ENCODE data around the gene SPOUT1.
A peak's percentile ranks its signal among the peaks of the same experiment; 100 is the strongest.
"Not testable (repeated sequence)": the region's sequence is repeated elsewhere in the genome, so short reads cannot be mapped to it uniquely, and the experiment has no call there.

The SPOUT1 gene

GRCh38 chr9:128846680-128847030 is 17.1 kb upstream of the SPOUT1 start:
- H3K27ac Mint-ChIP-seq = no peak overlapping the region
- H3K27me3 Mint-ChIP-seq (ENCODE audit: low read depth) = no peaks in the 10 kb centered on the region
- H3K36me3 Mint-ChIP-seq (ENCODE audit: low read depth) = peaks cover 26% of the 10 kb centered on the region
- peaks cover 26% of the 10 kb centered on the region for H3K9me3 Mint-ChIP-seq
- H3K4me1 Mint-ChIP-seq (ENCODE audit: low read depth) = no peaks in the 10 kb centered on the region
- no peak overlapping the region for H3K4me3 Mint-ChIP-seq
- DNase-seq (ENCODE audit: low spot score) = no peak

GRCh38 chr9:128845186-128845931 is 15.8 kb upstream of the SPOUT1 start:
- H3K36me3 Mint-ChIP-seq (ENCODE audit: low read depth) = peaks cover 15% of the 10 kb centered on the region

GRCh38 chr9:128843171-128843570 is 13.6 kb upstream of the SPOUT1 start:
- DNase-seq (ENCODE audit: low spot score); H3K4me1 Mint-ChIP-seq (ENCODE audit: low read depth); H3K27ac Mint-ChIP-seq; H3K4me3 Mint-ChIP-seq; H3K27me3 Mint-ChIP-seq (ENCODE audit: low read depth); H3K9me3 Mint-ChIP-seq: not testable (repeated sequence)
- H3K36me3 Mint-ChIP-seq (ENCODE audit: low read depth) = peaks cover 13% of the 10 kb centered on the region

More at GRCh38 chr9:128845186-128845931, 15.8 kb upstream of the SPOUT1 start:
- DNase-seq (ENCODE audit: low spot score) = no peak
- no peaks in the 10 kb centered on the region for H3K27me3 Mint-ChIP-seq (ENCODE audit: low read depth)
- H3K9me3 Mint-ChIP-seq = peaks cover 13% of the 10 kb centered on the region
- no peaks in the 10 kb centered on the region for H3K4me1 Mint-ChIP-seq (ENCODE audit: low read depth)
- no peak overlapping the region for H3K4me3 Mint-ChIP-seq
- H3K27ac Mint-ChIP-seq = no peak overlapping the region

- H3K4me1 Mint-ChIP-seq (ENCODE audit: low read depth) = no peaks in the 10 kb centered on the region
- no peaks in the 10 kb centered on the region for H3K9me3 Mint-ChIP-seq
- no peak overlapping the region for H3K27ac Mint-ChIP-seq
- no peak for DNase-seq (ENCODE audit: low spot score)
- no peak overlapping the region for H3K4me3 Mint-ChIP-seq
- peaks cover 8% of the 10 kb centered on the region for H3K36me3 Mint-ChIP-seq (ENCODE audit: low read depth)
- no peaks in the 10 kb centered on the region for H3K27me3 Mint-ChIP-seq (ENCODE audit: low read depth)
Observed at GRCh38 chr9:128841694-128842492, 12.3 kb upstream of the SPOUT1 start.

- no peak overlapping the region for H3K27ac Mint-ChIP-seq
- H3K27me3 Mint-ChIP-seq (ENCODE audit: low read depth) = no peaks in the 10 kb centered on the region
- H3K4me1 Mint-ChIP-seq (ENCODE audit: low read depth) = no peaks in the 10 kb centered on the region
- no peak overlapping the region for H3K4me3 Mint-ChIP-seq
- peaks cover 8% of the 10 kb centered on the region for H3K36me3 Mint-ChIP-seq (ENCODE audit: low read depth)
- no peaks in the 10 kb centered on the region for H3K9me3 Mint-ChIP-seq
- no peak for DNase-seq (ENCODE audit: low spot score)
Observed at GRCh38 chr9:128840524-128840923, 10.9 kb upstream of the SPOUT1 start.

GRCh38 chr9:128838338-128838737 is 8.7 kb upstream of the SPOUT1 start:
- H3K4me1 Mint-ChIP-seq (ENCODE audit: low read depth) = no peaks in the 10 kb centered on the region
- H3K27me3 Mint-ChIP-seq (ENCODE audit: low read depth) = no peaks in the 10 kb centered on the region
- DNase-seq (ENCODE audit: low spot score) = no peak
- H3K36me3 Mint-ChIP-seq (ENCODE audit: low read depth) = peaks cover 8% of the 10 kb centered on the region
- no peaks in the 10 kb centered on the region for H3K9me3 Mint-ChIP-seq
- no peak overlapping the region for H3K4me3 Mint-ChIP-seq
- no peak overlapping the region for H3K27ac Mint-ChIP-seq

- Mint-ChIP-seq H3K9me3 (no peaks in the 10 kb centered on the region), H3K36me3 (ENCODE audit: low read depth) (peaks cover 9% of the 10 kb centered on the region), H3K27ac (no peak overlapping the region), H3K4me3 (no peak overlapping the region), H3K27me3 (ENCODE audit: low read depth) (no peaks in the 10 kb centered on the region), H3K4me1 (ENCODE audit: low read depth) (no peaks in the 10 kb centered on the region)
- no peak for DNase-seq (ENCODE audit: low spot score)
Observed at GRCh38 chr9:128836509-128837145, 7.0 kb upstream of the SPOUT1 start.

- no peaks in the 10 kb centered on the region for H3K4me1 Mint-ChIP-seq (ENCODE audit: low read depth)
Observed at GRCh38 chr9:128835246-128836210, 5.9 kb upstream of the SPOUT1 start.

GRCh38 chr9:128833696-128834095 is 4.1 kb upstream of the SPOUT1 start:
- Mint-ChIP-seq H3K27me3 (ENCODE audit: low read depth) (no peaks in the 10 kb centered on the region), H3K9me3 (no peaks in the 10 kb centered on the region), H3K27ac (no peak overlapping the region), H3K4me1 (ENCODE audit: low read depth) (peaks cover 11% of the 10 kb centered on the region), H3K4me3 (no peak overlapping the region), H3K36me3 (ENCODE audit: low read depth) (peaks cover 12% of the 10 kb centered on the region)
- no peak for DNase-seq (ENCODE audit: low spot score)

More at GRCh38 chr9:128835246-128836210, 5.9 kb upstream of the SPOUT1 start:
- Mint-ChIP-seq H3K27me3 (ENCODE audit: low read depth) (no peaks in the 10 kb centered on the region), H3K9me3 (no peaks in the 10 kb centered on the region), H3K27ac (no peak overlapping the region), H3K36me3 (ENCODE audit: low read depth) (peaks cover 9% of the 10 kb centered on the region), H3K4me3 (no peak overlapping the region)
- no peak for DNase-seq (ENCODE audit: low spot score)

- Mint-ChIP-seq H3K4me1 (ENCODE audit: low read depth) (peaks cover 17% of the 10 kb centered on the region), H3K9me3 (no peaks in the 10 kb centered on the region), H3K36me3 (ENCODE audit: low read depth) (peaks cover 31% of the 10 kb centered on the region), H3K4me3 (peak overlapping the region; percentile 99), H3K27ac (peak overlapping the region; percentile 91), H3K27me3 (ENCODE audit: low read depth) (no peaks in the 10 kb centered on the region)
- no peak for DNase-seq (ENCODE audit: low spot score)
Observed at GRCh38 chr9:128828719-128829452, 708 bp downstream of the SPOUT1 start.

GRCh38 chr9:128828267-128828666 is 1.3 kb downstream of the SPOUT1 start:
- no peaks in the 10 kb centered on the region for H3K9me3 Mint-ChIP-seq
- DNase-seq (ENCODE audit: low spot score) = no peak
- peak overlapping the region; percentile 91 for H3K27ac Mint-ChIP-seq
- H3K36me3 Mint-ChIP-seq (ENCODE audit: low read depth) = peaks cover 31% of the 10 kb centered on the region
- peak overlapping the region; percentile 99 for H3K4me3 Mint-ChIP-seq
- peaks cover 17% of the 10 kb centered on the region for H3K4me1 Mint-ChIP-seq (ENCODE audit: low read depth)
- H3K27me3 Mint-ChIP-seq (ENCODE audit: low read depth) = no peaks in the 10 kb centered on the region

GRCh38 chr9:128825923-128826700 is 3.5 kb downstream of the SPOUT1 start:
- Mint-ChIP-seq H3K27me3 (ENCODE audit: low read depth) (no peaks in the 10 kb centered on the region), H3K9me3 (no peaks in the 10 kb centered on the region), H3K4me1 (ENCODE audit: low read depth) (peaks cover 17% of the 10 kb centered on the region), H3K4me3 (no peak overlapping the region), H3K36me3 (ENCODE audit: low read depth) (peaks cover 42% of the 10 kb centered on the region), H3K27ac (no peak overlapping the region)
- DNase-seq (ENCODE audit: low spot score) = no peak

Data from T-helper 2 cell treated with Interferon-gamma antibody and Interleukin-4, amounts not matched to agents 5 μg/mL and 100 μg/mL, for 36 hours (primary cell).